Transverse colon (tissue), 4 donors: ENCODE data around the gene CTNNBIP1. TPM values are rescaled to one million over a fixed set of nuclear protein-coding genes. Genes with fewer than 3 reads are reported as not detected.
"Not testable (repeated sequence)": the region's sequence is repeated elsewhere in the genome, so short reads cannot be mapped to it uniquely, and the experiment has no call there.

ENCODE experiments used
- DNase-seq: peaks from one replicate; pipeline ENCODE4 v3.0.0-alpha.2; 2019
- H3K27ac ChIP-seq, 4 donors: fragments of 200-600 bp; sonication (generic); 2 replicates each; pipeline ENCODE4 v1.5.1; 2016 to 2018; ENCODE audit warnings: inconsistent platforms in 4 of 4
- H3K27me3 ChIP-seq: fragments of 200-600 bp; sonication (generic); 2 replicates; pipeline ENCODE4 v1.5.1; 2017; ENCODE audit warnings: inconsistent platforms
- H3K36me3 ChIP-seq, 4 donors: fragments of 200-600 bp; sonication (generic); 2 replicates each; pipeline ENCODE4 v1.5.1; 2017 to 2019; ENCODE audit warnings: inconsistent platforms in 4 of 4
- H3K4me1 ChIP-seq, 4 donors: fragments of 200-600 bp; sonication (generic); 2 replicates each; pipeline ENCODE4 v1.5.1; 2017 to 2020; ENCODE audit warnings: inconsistent platforms in 4 of 4
- H3K4me3 ChIP-seq, 4 donors: fragments of 200-600 bp; sonication (generic); 1 replicate in 1 of 4; 2 replicates in 3 of 4; pipeline versions ENCODE4 v1.5.1 to v1.6.1; 2017 to 2019; ENCODE audit warnings: inconsistent platforms in 4 of 4
- H3K9me3 ChIP-seq, 2 donors: fragments of 200-600 bp; sonication (generic); 2 replicates each; pipeline ENCODE4 v1.5.1; 2017 to 2019; ENCODE audit warnings: inconsistent platforms in 2 of 2
- CTCF ChIP-seq, 5 experiments: fragments of 200-600 bp in 3 of 5; fragments of 450-650 bp in 2 of 5; sonication (generic) in 3 of 5; IDR thresholded peaks; 1 replicate in 2 of 5; 2 replicates in 3 of 5; pipeline ENCODE4 v1.5.1; 2016 to 2017; ENCODE audit warnings: antibody characterized with exemption in 5 of 5, inconsistent platforms in 3 of 5, mild to moderate bottlenecking in 2 of 5, moderate library complexity in 1 of 5
- EP300 ChIP-seq: sonication (generic); formaldehyde crosslinking; IDR thresholded peaks from one replicate; pipeline ENCODE4 v1.6.1; 2017; ENCODE audit warnings: antibody characterized with exemption, low read depth
- POLR2A ChIP-seq: fragments of 450-650 bp; IDR thresholded peaks from one replicate; pipeline ENCODE4 v1.6.1; 2016; ENCODE audit warnings: antibody characterized with exemption, mild to moderate bottlenecking, moderate library complexity
- POLR2AphosphoS5 ChIP-seq, 3 donors: sonication (generic); formaldehyde crosslinking; IDR thresholded peaks; one replicate each; pipeline ENCODE4 v1.6.1; 2016; ENCODE audit warnings: antibody characterized with exemption in 3 of 3
- WGBS, 2 donors: methylation state at CpG; one replicate each; pipeline ENCODE4 v1.1.5; 2018; ENCODE audit warnings: low coverage in 1 of 2; 5-methylcytosine and 5-hydroxymethylcytosine counted together
- in situ Hi-C, 4 donors: fragments of 200-750 bp; cut with MboI; loops; one replicate each; pipeline versions ENCODE4 v1.15.0 to v1.15.1; 2017; ENCODE audit warnings: low sequenced_read_pairs in 3 of 4, low pct_ligation_motif_present in 1 of 4, low pct_unique_long_range_greater_than_20kb in 1 of 4
- intact Hi-C: fragments of 100-400 bp; cut with DNase I; formaldehyde crosslinking; loops from one replicate; pipeline ENCODE4 v1.15.1; 2023; ENCODE audit warnings: low total_unique reads
- total RNA-seq, 4 donors: library from RNA; depleted of rRNA; stranded (reverse); fragments of >200 nt; gene quantifications; one replicate each; pipeline ENCODE4 v1.1.0, GENCODE V29; 2016

Gene CTNNBIP1
- total RNA-seq, 4 donors from 2014 or later = 7.9 to 24.4 (median 15.7) TPM

DNA sequence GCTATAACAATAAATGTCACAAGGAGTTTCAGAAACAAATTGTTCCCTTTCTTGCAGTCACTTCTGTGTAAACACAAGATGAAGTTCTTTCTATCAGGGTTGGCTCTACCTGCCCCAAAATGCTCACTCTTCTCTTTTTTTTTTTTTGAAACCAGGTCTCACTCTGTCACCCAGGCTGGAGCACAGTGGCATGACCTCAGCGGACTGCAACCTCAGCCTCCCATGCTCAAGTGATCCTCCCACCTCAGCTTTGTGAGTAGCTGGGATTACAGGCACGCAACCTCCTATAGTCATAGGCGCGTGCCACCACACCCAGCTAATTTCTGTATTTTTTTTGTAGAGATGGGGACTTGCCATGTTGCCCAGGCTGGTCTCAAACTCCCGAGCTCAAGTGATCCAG, 10.5 kb upstream of the CTNNBIP1 start:
- Histone ChIP-seq H3K36me3 (no peaks in the 10 kb centered on the region), H3K4me1 (no peaks in the 10 kb centered on the region), H3K27ac (no peak overlapping the region), H3K27me3 (no peaks in the 10 kb centered on the region), H3K9me3 (no peaks in the 10 kb centered on the region), H3K4me3 (no peak overlapping the region)
- no peak for TF ChIP-seq POLR2A
- TF ChIP-seq POLR2AphosphoS5 (IDR thresholded peaks at IDR 0.05) = no peak
- TF ChIP-seq CTCF (IDR thresholded peaks at IDR 0.05) = no peak
- TF ChIP-seq EP300 = no peak
- in situ Hi-C loops = no loop called here
- intact Hi-C loops = no loop called here
- DNase-seq = no peak
- WGBS, 2 donors = 92% methylated on average over 5 of the region's 5 CpGs; no CpG with 5 or more reads in 1 of the 2 donors

- no peaks in the 10 kb centered on the region for H3K36me3 ChIP-seq
- no peaks in the 10 kb centered on the region for H3K4me1 ChIP-seq
- H3K9me3 ChIP-seq = no peaks in the 10 kb centered on the region
- no peak for DNase-seq
- intact Hi-C loops = no loop called here
- in situ Hi-C loops = no loop called here
- no peak for TF ChIP-seq CTCF (IDR thresholded peaks at IDR 0.05)
- no peak for TF ChIP-seq POLR2AphosphoS5 (IDR thresholded peaks at IDR 0.05)
- no peak for TF ChIP-seq POLR2A
- no peak for TF ChIP-seq EP300
- no peaks in the 10 kb centered on the region for H3K27me3 ChIP-seq
- 61 to 67% methylated on average over 1 of the region's 1 CpG for WGBS, 2 donors
- H3K4me3 ChIP-seq = no peak overlapping the region
- no peak overlapping the region for H3K27ac ChIP-seq
Measured at GRCh38 chr1:9917901-9918300, 7.8 kb upstream of the CTNNBIP1 start.

DNA sequence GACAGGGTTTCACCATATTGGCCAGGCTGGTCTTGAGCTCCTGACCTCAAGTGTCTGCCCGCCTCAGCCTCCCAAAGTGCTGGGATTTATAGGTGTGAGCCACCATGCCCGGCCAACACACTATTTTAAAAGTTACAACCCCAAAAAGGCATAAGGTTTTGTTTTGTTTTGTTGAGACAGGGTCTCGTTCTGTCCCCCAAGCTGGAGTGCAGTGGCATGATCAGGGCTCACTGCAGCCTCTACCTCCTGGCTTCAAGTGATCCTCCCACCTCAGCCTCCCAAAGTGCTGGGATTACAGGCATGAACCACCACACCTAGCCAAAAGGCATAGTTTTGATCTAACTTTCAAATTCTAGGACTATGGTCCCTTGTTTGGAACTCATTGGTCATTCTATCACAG, 7.4 kb upstream of the CTNNBIP1 start:
- H3K4me3 ChIP-seq, H3K9me3 ChIP-seq, H3K36me3 ChIP-seq, DNase-seq, H3K27me3 ChIP-seq, H3K4me1 ChIP-seq, intact Hi-C loops, H3K27ac ChIP-seq, in situ Hi-C loops: not testable (repeated sequence)
- 81% methylated on average over 3 of the region's 3 CpGs; no CpG with 5 or more reads in 1 of the 2 donors for WGBS, 2 donors

- Histone ChIP-seq H3K4me1 (peaks cover 2 to 11% (median 10%) of the 10 kb centered on the region in 4 donors), H3K36me3 (no peaks in the 10 kb centered on the region), H3K4me3 (no peak overlapping the region), H3K27me3 (no peaks in the 10 kb centered on the region), H3K27ac (no peak overlapping the region), H3K9me3 (no peaks in the 10 kb centered on the region)
- in situ Hi-C loops = no loop called here
- intact Hi-C loops = no loop called here
- no peak for TF ChIP-seq POLR2A
- TF ChIP-seq EP300 = no peak
- no peak for TF ChIP-seq CTCF (IDR thresholded peaks at IDR 0.05)
- no peak for TF ChIP-seq POLR2AphosphoS5 (IDR thresholded peaks at IDR 0.05)
- DNase-seq = no peak
- 79 to 95% methylated on average over 2 of the region's 2 CpGs for WGBS, 2 donors
Measured at GRCh38 chr1:9916452-9916851, 6.4 kb upstream of the CTNNBIP1 start.

DNA sequence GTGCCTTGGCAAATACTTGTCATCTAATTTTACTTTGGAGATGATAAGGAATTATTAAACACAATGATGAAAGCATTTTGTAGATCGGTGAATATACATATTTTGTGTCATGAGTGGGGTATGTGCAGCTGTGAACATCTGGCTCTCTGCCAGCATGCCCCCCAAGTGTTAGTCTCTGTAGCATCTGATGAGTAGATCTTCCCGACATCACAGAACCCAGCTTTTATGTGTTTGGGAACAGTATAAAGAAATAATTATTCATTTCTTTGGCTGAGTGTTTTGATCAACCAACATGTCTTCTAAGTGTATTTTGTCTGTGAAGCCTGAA, 4.5 kb upstream of the CTNNBIP1 start:
- in situ Hi-C loops = no loop called here
- no peak for DNase-seq

More for the DNA sequence above, 4.5 kb upstream of the CTNNBIP1 start:
- H3K27me3 ChIP-seq = no peaks in the 10 kb centered on the region
- intact Hi-C loops = no loop called here
- no peaks in the 10 kb centered on the region for H3K9me3 ChIP-seq
- TF ChIP-seq CTCF (IDR thresholded peaks at IDR 0.05) (peak in 1 of 5 experiments; percentile 18), POLR2AphosphoS5 (IDR thresholded peaks at IDR 0.05) (no peak)
- 57 to 72% methylated on average over 1 to 2 of the region's 2 CpGs for WGBS, 2 donors
- H3K27ac ChIP-seq = no peak overlapping the region
- H3K4me3 ChIP-seq = no peak overlapping the region
- no peaks in the 10 kb centered on the region for H3K36me3 ChIP-seq
- peaks cover 6 to 18% (median 15%) of the 10 kb centered on the region in 4 donors for H3K4me1 ChIP-seq
